ENCODE data around the gene C2CD4B.

C2CD4B gene

DNA sequence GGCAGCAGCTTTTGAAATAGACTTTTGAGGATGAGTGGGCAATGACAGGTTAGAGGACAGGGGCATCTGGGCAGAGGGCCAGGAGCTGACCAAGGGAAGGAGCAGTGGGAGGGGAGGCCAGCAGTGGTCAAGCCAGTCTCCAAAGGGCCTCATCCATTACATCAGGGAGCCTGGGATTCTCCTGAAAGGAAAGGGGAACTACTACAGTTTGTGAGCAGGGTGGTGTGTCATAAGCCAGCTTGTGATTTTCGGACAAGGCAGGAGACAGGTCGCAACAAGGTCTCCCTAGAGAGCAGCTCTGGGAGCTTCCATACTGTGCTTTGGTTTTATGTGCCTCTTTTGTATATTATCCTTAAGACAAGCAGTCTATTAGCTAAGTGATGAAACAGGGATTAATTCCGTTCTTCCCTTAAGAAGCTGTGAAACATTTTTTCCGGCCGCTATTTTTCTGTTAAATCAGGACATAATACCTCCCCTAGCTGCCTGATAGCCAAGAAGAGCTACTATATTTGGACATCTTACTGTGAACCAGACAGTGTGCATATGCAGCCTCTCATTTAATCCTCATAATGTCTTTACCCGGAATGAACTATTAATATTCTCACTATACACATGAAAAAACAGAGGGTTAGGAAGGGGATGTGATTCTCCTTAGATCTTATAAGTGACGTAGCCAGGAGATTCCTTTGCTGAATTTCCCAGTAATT, 46.4 kb downstream of the C2CD4B start:
- DNase-seq = no peak

DNA sequence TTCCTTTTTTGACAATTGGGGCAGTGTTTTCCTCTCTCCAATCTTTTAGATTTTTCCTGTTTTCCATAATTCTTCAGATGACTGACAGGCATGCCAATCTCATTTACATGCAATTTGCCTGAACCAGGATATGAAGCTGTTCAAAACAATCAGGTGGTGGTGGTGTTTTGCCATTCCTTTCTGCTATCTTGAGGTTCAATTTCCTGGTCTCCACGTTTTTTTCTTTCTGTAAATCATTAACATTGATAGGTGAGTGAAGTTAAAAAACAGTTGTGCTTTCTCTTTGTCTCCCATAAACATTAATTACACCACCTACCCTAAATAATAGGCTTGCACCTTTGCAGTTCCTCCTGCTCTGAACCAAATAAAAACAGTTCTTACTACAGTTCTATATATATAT, 49.2 kb downstream of the C2CD4B start:
- DNase-seq = no peak

All from CD4-positive, alpha-beta T cell treated with Interleukin-21 for 1 hour (primary cell).